Fibroblast of villous mesenchyme (primary cell): ENCODE data around the gene GTSF1L. TPM values are rescaled to one million over a fixed set of nuclear protein-coding genes. Genes with fewer than 3 reads are reported as not detected.

ENCODE experiments used
- DNase-seq: peaks from one replicate; pipeline ENCODE4 v3.0.0-alpha.2; 2010; ENCODE audit warnings: low read depth
- H3K4me3 ChIP-seq: 2 replicates; pipeline ENCODE4 v1.5.1; 2011; ENCODE audit warnings: low read depth, mild to moderate bottlenecking, low read length
- total RNA-seq: library from RNA; depleted of rRNA; stranded (reverse); fragments of >200 nt; gene quantifications from 2 replicates; pipeline ENCODE4 v1.2.3, GENCODE V29; 2012
- TF ChIP-seq, protein P1 (sequence below): IDR thresholded peaks from 2 replicates; pipeline ENCODE4 v1.5.1; 2012; ENCODE audit warnings: low read depth, mild to moderate bottlenecking, low read length; ENCODE audit not compliant: insufficient read depth

Gene GTSF1L
- total RNA-seq, 1 donor: not detected

DNA sequence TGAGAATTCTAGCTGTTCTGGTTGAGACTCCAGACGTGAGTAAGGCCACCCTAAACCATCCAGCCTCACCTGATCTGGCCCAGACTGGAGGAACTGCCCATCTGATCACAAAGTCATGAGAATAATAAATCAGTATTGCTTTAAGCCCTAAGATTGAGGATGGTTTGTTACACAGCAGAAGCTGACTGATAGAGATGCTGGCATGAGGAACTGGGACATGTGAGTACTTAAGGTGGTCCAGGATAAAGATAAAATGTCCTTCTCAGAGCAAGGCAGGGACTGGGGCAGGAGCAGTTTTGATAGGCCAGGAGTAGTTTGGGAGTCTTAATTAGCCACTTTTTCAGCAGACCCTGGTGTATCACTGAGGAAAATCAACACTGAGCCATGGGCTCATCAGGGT is 6.8 kb downstream of the GTSF1L start:
- TF ChIP-seq, protein P1, sequence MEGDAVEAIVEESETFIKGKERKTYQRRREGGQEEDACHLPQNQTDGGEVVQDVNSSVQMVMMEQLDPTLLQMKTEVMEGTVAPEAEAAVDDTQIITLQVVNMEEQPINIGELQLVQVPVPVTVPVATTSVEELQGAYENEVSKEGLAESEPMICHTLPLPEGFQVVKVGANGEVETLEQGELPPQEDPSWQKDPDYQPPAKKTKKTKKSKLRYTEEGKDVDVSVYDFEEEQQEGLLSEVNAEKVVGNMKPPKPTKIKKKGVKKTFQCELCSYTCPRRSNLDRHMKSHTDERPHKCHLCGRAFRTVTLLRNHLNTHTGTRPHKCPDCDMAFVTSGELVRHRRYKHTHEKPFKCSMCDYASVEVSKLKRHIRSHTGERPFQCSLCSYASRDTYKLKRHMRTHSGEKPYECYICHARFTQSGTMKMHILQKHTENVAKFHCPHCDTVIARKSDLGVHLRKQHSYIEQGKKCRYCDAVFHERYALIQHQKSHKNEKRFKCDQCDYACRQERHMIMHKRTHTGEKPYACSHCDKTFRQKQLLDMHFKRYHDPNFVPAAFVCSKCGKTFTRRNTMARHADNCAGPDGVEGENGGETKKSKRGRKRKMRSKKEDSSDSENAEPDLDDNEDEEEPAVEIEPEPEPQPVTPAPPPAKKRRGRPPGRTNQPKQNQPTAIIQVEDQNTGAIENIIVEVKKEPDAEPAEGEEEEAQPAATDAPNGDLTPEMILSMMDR: no peak
- DNase-seq: no peak
- H3K4me3 ChIP-seq: no peak overlapping the region

DNA sequence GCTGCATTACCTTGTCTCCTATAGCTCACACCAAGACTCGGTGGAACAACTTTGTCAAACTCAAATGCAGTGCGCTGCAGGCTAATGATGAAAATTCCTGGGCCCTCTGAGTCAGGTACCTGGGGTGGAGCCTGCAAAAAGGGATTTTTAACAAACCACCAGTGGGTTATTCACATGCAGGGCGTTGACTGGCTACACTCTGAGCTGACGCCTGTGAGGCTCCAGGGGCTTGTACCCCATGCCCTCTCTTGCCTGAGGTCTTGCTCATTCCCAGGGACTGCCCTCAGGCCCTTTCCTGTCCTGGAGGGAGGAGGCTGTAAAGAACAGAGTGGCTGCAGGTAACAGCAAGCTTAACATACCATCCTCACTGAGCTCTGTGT is 9.2 kb downstream of the GTSF1L start:
- H3K4me3 ChIP-seq: no peak overlapping the region
- TF ChIP-seq, protein P1: no peak
- DNase-seq: no peak

DNA sequence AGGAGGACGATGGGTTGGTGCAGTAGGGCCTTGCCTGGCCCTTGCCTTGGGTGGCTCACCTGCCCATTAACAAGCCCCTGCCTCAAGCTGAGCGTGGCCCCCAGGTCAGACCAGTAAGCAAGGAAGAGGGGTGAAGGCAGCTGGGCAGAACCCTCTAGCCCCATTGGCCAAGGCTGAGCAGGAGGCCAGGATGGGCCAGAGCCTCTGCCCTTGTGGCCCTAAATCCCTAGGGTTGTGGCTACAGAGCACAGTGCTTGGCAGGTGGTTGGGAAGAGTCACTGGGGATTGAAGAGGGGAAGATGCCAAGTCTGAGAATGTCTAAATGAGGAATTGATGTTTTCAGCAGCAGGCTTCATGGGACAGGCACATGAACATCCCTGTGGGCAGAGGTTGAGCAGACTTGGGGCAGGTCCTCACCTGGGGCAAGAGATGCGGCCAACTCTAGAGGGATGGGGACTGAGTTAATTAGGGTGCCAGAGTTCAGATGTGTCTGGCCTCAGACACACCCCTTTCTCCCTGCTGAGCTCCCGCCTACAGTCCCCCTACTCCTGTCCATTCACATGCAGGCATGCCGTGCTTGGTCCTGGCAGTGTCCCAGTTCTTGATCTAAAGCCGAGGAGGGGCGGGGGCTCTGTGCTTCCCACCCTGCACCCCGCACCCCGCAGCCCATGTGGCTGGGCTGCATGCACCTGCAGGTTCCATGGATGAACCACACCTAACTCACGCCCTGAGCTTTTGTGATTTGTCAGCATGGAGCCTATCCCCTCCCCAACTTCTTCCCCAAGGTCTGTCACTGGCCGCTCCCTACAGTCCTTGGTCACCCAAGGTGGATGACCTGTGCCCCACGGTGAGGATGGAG is 9.8 kb downstream of the GTSF1L start:
- DNase-seq: no peak
- TF ChIP-seq, protein P1: no peak
- H3K4me3 ChIP-seq: no peak overlapping the region

DNA sequence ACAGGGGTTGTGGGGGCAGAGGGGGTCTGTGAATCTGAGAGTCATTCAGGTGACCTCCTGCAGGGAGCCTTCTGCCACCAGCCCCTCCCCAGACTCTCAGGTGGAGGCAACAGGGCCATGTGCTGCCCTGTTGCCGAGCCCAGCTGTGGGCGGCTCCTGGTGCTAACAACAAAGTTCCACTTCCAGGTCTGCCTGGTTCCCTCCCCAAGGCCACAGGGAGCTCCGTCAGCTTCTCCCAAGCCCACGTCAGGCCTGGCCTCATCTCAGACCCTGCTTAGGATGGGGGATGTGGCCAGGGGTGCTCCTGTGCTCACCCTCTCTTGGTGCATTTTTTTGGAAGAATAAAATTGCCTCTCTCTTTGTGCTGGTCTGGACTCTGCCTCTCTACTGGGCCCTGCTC is 10.7 kb downstream of the GTSF1L start:
- TF ChIP-seq, protein P1: no peak
- DNase-seq: no peak
- no peak overlapping the region for H3K4me3 ChIP-seq

DNA sequence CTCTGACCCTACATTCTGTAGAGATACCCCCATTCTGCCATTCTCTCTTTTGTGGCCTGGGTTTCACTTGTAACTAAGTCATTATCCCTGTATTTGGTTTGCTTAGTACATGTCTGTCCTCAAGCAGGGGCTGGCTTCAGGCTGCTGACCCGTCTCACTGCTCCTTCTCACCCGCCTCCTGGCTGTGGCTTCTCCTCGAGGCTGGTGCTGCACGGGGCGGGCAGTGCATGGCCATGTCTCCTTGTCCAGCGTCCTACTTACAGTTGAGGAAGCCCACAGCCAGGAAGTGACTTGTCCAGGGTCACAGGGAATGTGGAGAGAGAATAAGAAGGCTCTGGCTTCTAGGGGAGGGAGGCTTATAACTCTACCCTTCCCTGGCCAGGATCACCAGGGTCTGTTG is 11.3 kb downstream of the GTSF1L start:
- no peak for DNase-seq
- TF ChIP-seq, protein P1: no peak
- no peak overlapping the region for H3K4me3 ChIP-seq

DNA sequence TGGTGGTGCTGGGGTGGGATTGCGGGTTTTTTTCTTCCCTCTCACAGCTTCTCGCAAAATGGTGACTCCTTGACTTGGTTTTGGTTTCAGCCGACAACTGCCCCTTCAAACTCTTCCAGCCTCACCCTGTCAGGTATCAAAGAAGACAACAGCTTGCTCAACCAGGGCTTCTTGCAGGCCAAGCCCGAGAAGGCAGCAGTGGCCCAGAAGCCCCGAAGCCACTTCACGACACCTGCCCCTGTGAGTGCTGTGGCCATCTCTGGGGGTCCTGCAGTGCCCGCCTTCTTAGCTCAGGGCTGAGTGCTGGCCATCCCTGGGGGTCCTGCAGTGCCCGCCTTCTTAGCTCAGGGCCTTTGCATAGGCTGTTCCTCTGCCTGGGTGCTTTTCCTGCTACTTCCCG is 11.8 kb downstream of the GTSF1L start:
- H3K4me3 ChIP-seq: no peak overlapping the region
- DNase-seq: no peak
- TF ChIP-seq, protein P1: no peak

DNA sequence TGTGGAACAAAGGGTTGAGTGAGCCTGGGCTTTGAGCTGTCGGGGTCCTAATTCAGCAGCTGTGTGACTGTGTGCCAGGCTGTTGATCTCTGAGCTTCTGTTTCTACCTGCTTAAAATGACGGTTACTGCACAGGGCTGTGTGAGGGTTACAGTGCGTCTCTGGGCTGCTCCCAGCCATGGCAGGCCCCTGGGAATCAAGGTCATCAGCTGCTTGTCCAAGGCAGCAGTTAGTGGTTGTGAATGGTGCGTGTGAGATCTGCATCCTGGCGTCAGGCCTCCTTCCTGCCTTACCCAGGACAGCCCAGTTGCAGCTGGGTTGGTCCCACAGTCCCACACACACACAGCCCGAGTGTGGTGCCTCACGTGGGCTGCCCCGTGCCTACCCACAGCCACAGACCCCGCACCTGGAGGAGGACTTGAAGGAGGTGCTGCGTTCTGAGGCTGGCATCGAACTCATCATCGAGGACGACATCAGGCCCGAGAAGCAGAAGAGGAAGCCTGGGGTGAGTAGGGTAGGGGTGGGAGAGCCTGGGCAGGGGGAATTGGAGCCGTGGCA is 15.6 kb downstream of the GTSF1L start:
- H3K4me3 ChIP-seq: no peak overlapping the region
- TF ChIP-seq, protein P1: no peak
- no peak for DNase-seq
